Gastrocnemius medialis (tissue), 4 donors: ENCODE results near the gene ZFAND6.

Experiments
- CTCF ChIP-seq, 5 experiments: fragments of 450-650 bp in 3 of 5; fragments of 200-600 bp in 2 of 5; sonication (generic) in 2 of 5; IDR thresholded peaks in 4 of 5; conservative IDR thresholded peaks in 1 of 5; 1 replicate in 4 of 5; 2 replicates in 1 of 5; pipeline ENCODE4 v1.5.1; 2016 to 2019; ENCODE audit warnings: antibody characterized with exemption in 5 of 5, mild to moderate bottlenecking in 3 of 5, moderate library complexity in 3 of 5
- POLR2A ChIP-seq, 2 donors: fragments of 450-650 bp; IDR thresholded peaks; one replicate each; pipeline ENCODE4 v1.6.1; 2017; ENCODE audit warnings: antibody characterized with exemption in 2 of 2, mild to moderate bottlenecking in 2 of 2, moderate library complexity in 2 of 2

- no peak for TF ChIP-seq CTCF (IDR thresholded peaks at IDR 0.05 in 4 of 5, conservative IDR thresholded peaks at IDR 0.05 in 1 of 5)
- TF ChIP-seq POLR2A (IDR thresholded peaks at IDR 0.05): no peak
Measured at GRCh38 chr15:80151148-80151547, 91.7 kb downstream of the ZFAND6 start.
